ENCODE measurements around the gene NTSR1. TPM values are rescaled to one million over a fixed set of nuclear protein-coding genes. Genes with fewer than 3 reads are reported as not detected.
A peak's percentile ranks its signal among the peaks of the same experiment; 100 is the strongest.

The NTSR1 gene
- total RNA-seq, 1 experiment from 2014 or later, result 7.8 TPM

DNA sequence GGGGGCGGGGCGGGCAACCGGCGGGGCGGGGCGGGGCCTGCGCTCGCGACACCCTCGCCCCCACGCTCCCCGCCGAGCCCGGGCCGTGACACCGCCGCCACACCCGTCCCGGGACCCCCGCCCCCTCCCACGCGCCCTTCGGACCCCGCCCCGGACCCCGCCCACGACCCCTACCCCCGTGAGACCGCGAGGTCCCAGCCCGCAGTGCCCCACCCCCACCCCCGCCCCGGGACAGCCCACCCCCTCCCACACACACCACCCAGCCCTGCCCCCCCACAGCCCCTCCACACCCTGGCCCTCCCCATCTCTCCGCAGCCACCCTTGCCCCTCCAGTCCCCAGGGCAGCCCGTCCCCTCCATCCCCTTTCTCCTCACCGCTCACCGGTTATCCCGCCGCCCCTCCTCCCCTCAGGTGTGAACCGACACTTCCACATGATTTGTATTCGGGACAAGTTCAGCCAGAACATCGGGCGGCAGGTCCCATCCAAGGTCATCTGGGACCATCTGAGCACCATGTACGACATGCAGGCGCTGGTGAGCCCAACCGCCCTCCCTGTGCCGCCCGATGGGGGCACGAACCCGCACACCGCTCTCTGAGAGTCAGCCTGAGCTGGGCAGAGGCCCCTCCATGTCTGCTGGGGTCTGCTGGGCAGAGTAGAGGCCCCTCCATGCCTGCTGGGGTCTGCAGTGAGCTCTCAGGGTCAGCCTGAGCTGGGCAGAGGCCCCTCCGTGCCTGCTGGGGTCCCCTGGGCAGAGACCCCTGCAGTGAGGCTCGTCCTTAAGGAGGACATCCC, 88.3 kb downstream of the NTSR1 start:
- Histone ChIP-seq H3K9ac (ENCODE audit: low read length) (peak overlapping the region; percentile 77), H3K4me3 (ENCODE audit: low read length) (peak overlapping the region; percentile 77), H3K36me3 (ENCODE audit: low read depth, low read length) (peaks cover 26% of the 10 kb centered on the region; the same call in 1 of the 2 replicates), H3K79me2 (ENCODE audit: low read length) (peaks cover 16% of the 10 kb centered on the region), H4K20me1 (ENCODE audit: low read length) (0 out of 2 replicates have a peak, but pooled peaks cover 8% of the 10 kb centered on the region), H3K27ac (ENCODE audit: low read length) (no peak overlapping the region), H3F3A (ENCODE audit: low read length, unreplicated experiment) (no peaks in the 10 kb centered on the region), H3K4me2 (ENCODE audit: low read length) (peak overlapping the region; percentile 93), H3K27me3 (ENCODE audit: low read length) (no peaks in the 10 kb centered on the region), H3K9me2 (replicated peaks; ENCODE audit: low read length) (no peaks in the 10 kb centered on the region), H3K4me1 (ENCODE audit: insufficient read depth, low read length) (peaks cover 33% of the 10 kb centered on the region), H3K9me3 (ENCODE audit: low read length) (no peaks in the 10 kb centered on the region), H2AFZ (ENCODE audit: low read length) (no peak overlapping the region)
- DNase-seq (no peak), ATAC-seq (no peak; the same call in 1 of the 2 replicates)
- intact Hi-C loops (cut with micrococcal nuclease), result loop anchor here (10.0 kb wide), 2 partner anchors 172 to 412 kb away; partner anchors contain the start of gene RPS21
- BruUV-seq (replicated peaks), result TSS peak; percentile 24
- ChIA-PET POLR2A (ENCODE audit: unreplicated experiment) (interaction anchor here (0.7 to 0.8 kb wide), 2 partner anchors 9 to 173 kb away, joined by 3 to 4 read pairs; no protein-coding TSS in a partner anchor), CTCF (interaction anchor here (0.6 kb wide), 1 partner anchor 51 kb away, joined by 3 read pairs; no protein-coding TSS in a partner anchor)
- TF ChIP-seq EZH2phosphoT487 (IDR thresholded peaks at IDR 0.05; ENCODE audit: borderline replicate concordance, low read length), result no peak
- TF ChIP-seq, protein P1, sequence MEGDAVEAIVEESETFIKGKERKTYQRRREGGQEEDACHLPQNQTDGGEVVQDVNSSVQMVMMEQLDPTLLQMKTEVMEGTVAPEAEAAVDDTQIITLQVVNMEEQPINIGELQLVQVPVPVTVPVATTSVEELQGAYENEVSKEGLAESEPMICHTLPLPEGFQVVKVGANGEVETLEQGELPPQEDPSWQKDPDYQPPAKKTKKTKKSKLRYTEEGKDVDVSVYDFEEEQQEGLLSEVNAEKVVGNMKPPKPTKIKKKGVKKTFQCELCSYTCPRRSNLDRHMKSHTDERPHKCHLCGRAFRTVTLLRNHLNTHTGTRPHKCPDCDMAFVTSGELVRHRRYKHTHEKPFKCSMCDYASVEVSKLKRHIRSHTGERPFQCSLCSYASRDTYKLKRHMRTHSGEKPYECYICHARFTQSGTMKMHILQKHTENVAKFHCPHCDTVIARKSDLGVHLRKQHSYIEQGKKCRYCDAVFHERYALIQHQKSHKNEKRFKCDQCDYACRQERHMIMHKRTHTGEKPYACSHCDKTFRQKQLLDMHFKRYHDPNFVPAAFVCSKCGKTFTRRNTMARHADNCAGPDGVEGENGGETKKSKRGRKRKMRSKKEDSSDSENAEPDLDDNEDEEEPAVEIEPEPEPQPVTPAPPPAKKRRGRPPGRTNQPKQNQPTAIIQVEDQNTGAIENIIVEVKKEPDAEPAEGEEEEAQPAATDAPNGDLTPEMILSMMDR (conservative IDR thresholded peaks at IDR 0.05; ENCODE audit: low read depth, low read length), result no peak
- TF ChIP-seq EZH2 (IDR thresholded peaks at IDR 0.05; ENCODE audit: low read length, unreplicated experiment), result no peak

DNA sequence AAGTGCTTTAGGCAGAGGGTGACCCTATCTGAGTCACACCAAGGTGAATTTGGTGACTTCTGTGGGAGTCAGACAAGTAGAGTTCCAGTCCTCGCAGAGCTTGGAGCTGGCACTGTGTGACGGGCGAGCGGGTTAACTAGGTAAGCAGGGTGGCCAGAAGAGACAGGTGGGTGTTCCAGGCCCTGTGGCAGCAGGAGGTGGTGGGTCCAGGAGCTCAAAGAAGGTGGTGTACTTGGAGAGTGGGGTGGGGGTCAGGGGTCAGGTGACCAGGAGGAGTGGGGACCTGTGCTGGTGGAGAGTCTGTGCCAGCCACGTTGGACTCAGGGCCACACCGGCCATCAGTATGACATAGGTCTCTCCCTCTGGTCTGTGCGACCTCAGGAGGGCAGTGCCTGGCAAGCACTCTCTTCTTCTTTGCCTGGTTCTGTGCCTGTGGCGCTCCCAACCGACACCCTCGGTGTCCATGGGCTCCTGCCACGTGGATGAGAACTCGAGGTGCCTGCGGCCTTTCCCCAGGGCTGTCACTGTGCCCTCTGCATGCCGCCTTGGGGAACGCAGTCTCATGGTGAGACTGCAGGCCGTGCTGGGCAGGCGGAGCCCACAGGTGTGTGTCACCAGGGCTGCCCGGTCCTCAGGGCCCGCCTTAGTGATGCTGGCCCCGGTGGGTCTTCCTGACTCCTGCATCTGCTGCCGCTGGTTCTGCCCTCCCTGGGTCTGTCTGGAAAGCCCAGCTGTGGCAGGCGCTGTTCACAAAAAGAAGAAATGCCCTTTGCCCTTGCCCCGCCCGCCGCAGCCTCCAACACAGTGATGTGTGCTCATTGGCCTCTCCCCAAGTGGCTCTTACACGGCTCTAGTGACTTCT, 89.3 kb downstream of the NTSR1 start:
- peaks cover 23% of the 10 kb centered on the region for H3K4me1 ChIP-seq (ENCODE audit: insufficient read depth, low read length)
- ChIA-PET CTCF (no interaction called here), POLR2A (ENCODE audit: unreplicated experiment) (no interaction called here)
- no peak overlapping the region for H2AFZ ChIP-seq (ENCODE audit: low read length)
- intact Hi-C loops (cut with micrococcal nuclease), result loop anchor here (10.0 kb wide), 2 partner anchors 173 to 413 kb away; partner anchors contain the start of gene RPS21
- H4K20me1 ChIP-seq (ENCODE audit: low read length), result 0 out of 2 replicates have a peak, but pooled peaks cover 8% of the 10 kb centered on the region
- DNase-seq, result no peak
- no peaks in the 10 kb centered on the region for H3K9me3 ChIP-seq (ENCODE audit: low read length)
- no peaks in the 10 kb centered on the region for H3F3A ChIP-seq (ENCODE audit: low read length, unreplicated experiment)
- peaks cover 26% of the 10 kb centered on the region; the same call in 1 of the 2 replicates for H3K36me3 ChIP-seq (ENCODE audit: low read depth, low read length)
- H3K27me3 ChIP-seq (ENCODE audit: low read length), result no peaks in the 10 kb centered on the region
- peak overlapping the region; percentile 77 for H3K4me3 ChIP-seq (ENCODE audit: low read length)
- H3K9me2 ChIP-seq (replicated peaks; ENCODE audit: low read length), result no peaks in the 10 kb centered on the region
- H3K27ac ChIP-seq (ENCODE audit: low read length), result no peak overlapping the region
- TF ChIP-seq, protein P1 (conservative IDR thresholded peaks at IDR 0.05; ENCODE audit: low read depth, low read length), result no peak
- no peak for TF ChIP-seq EZH2 (IDR thresholded peaks at IDR 0.05; ENCODE audit: low read length, unreplicated experiment)
- no peak for TF ChIP-seq EZH2phosphoT487 (IDR thresholded peaks at IDR 0.05; ENCODE audit: borderline replicate concordance, low read length)
- peaks cover 16% of the 10 kb centered on the region for H3K79me2 ChIP-seq (ENCODE audit: low read length)
- ATAC-seq, result no peak
- H3K4me2 ChIP-seq (ENCODE audit: low read length), result peak overlapping the region; percentile 93
- BruUV-seq (replicated peaks), result no TSS peak
- H3K9ac ChIP-seq (ENCODE audit: low read length), result peak overlapping the region; percentile 57; the same call in 1 of the 2 replicates
